PC-3 (cell line): Measurements from ENCODE around the gene ZNF808. TPM values are rescaled to one million over a fixed set of nuclear protein-coding genes. Genes with fewer than 3 reads are reported as not detected.
"Not testable (repeated sequence)": the region's sequence is repeated elsewhere in the genome, so short reads cannot be mapped to it uniquely, and the experiment has no call there.

Experiments
- ATAC-seq: fragments of 200-7000 bp; cut with Tn5 transposase; 2 replicates; pipeline ENCODE4 v1.9.1; 2020; ENCODE audit warnings: mild to moderate bottlenecking, moderate library complexity
- BruUV-seq: library from RNA; stranded (reverse); fragments of 400-500 nt; replicated peaks from 2 replicates; lab custom pipeline; 2021; lab: Mats Ljungman, UMichigan
- CTCF ChIA-PET: fragments of 300-600 bp; sonication (Branson Sonifier 250); formaldehyde crosslinking; loops from one replicate; lab custom pipeline; 2022; ENCODE audit warnings: antibody characterized with exemption; lab: Charles Lee
- POLR2A ChIA-PET: fragments of 300-600 bp; sonication (Branson Sonifier 250); formaldehyde crosslinking; loops from one replicate; lab custom pipeline; 2022; ENCODE audit warnings: antibody characterized with exemption; ENCODE audit not compliant: unreplicated experiment; lab: Charles Lee
- DNase-seq: peaks from one replicate; pipeline ENCODE4 v3.0.0-alpha.2; 2015
- H2AFZ ChIP-seq: fragments of 300-600 bp; sonication (generic); 2 replicates; pipeline ENCODE4 v1.6.0; 2016; ENCODE audit warnings: antibody characterized with exemption, low read length
- H3F3A ChIP-seq: fragments of 300-600 bp; sonication (generic); one replicate; pipeline ENCODE4 v1.6.0; 2017; ENCODE audit warnings: antibody characterized with exemption, low read length, control low read depth, mild to moderate bottlenecking; ENCODE audit not compliant: unreplicated experiment
- H3K27ac ChIP-seq: fragments of 300-600 bp; sonication (generic); 2 replicates; pipeline ENCODE4 v1.5.1; 2016; ENCODE audit warnings: mild to moderate bottlenecking, low read length
- H3K27me3 ChIP-seq: fragments of 300-600 bp; sonication (generic); 2 replicates; pipeline ENCODE4 v1.6.1; 2016; ENCODE audit warnings: low read length, mixed read lengths
- H3K36me3 ChIP-seq: fragments of 300-600 bp; sonication (generic); 2 replicates; pipeline ENCODE4 v1.6.1; 2016; ENCODE audit warnings: low read depth, mixed run types, low read length, mixed read lengths
- H3K4me1 ChIP-seq: fragments of 300-600 bp; sonication (generic); 2 replicates; pipeline ENCODE4 v1.5.1; 2016; ENCODE audit warnings: low read length; ENCODE audit not compliant: insufficient read depth
- H3K4me2 ChIP-seq: fragments of 300-600 bp; sonication (generic); 2 replicates; pipeline ENCODE4 v1.6.0; 2016; ENCODE audit warnings: low read length
- H3K4me3 ChIP-seq: fragments of 300-600 bp; sonication (generic); 2 replicates; pipeline ENCODE4 v1.5.1; 2016; ENCODE audit warnings: mild to moderate bottlenecking, low read length, mixed read lengths
- H3K79me2 ChIP-seq: fragments of 300-600 bp; sonication (generic); 2 replicates; pipeline ENCODE4 v1.6.1; 2017; ENCODE audit warnings: low read length, mixed read lengths
- H3K9ac ChIP-seq: fragments of 300-600 bp; sonication (generic); 2 replicates; pipeline ENCODE4 v1.6.0; 2016; ENCODE audit warnings: mild to moderate bottlenecking, low read length
- H3K9me2 ChIP-seq: fragments of 300-600 bp; sonication (generic); replicated peaks from 2 replicates; pipeline ENCODE4 v1.6.1; 2016; ENCODE audit warnings: mixed run types, low read length, mixed read lengths
- H3K9me3 ChIP-seq: fragments of 300-600 bp; sonication (generic); 2 replicates; pipeline ENCODE4 v1.6.1; 2016; ENCODE audit warnings: low read length, mixed read lengths
- H4K20me1 ChIP-seq: fragments of 300-600 bp; sonication (generic); 2 replicates; pipeline ENCODE4 v1.6.1; 2016; ENCODE audit warnings: low read length, mixed read lengths
- CTCF ChIP-seq: fragments of 300-600 bp; sonication (generic); conservative IDR thresholded peaks from 2 replicates; pipeline ENCODE4 v1.5.1; 2017; ENCODE audit warnings: antibody characterized with exemption, low read depth, mild to moderate bottlenecking, low read length
- EZH2 ChIP-seq: fragments of 300-600 bp; sonication (generic); IDR thresholded peaks from one replicate; pipeline ENCODE4 v1.6.1; 2017; ENCODE audit warnings: antibody characterized with exemption, mild to moderate bottlenecking, low read length; ENCODE audit not compliant: unreplicated experiment
- EZH2phosphoT487 ChIP-seq: fragments of 300-600 bp; sonication (generic); IDR thresholded peaks from 2 replicates; pipeline ENCODE4 v1.6.1; 2018; ENCODE audit warnings: mild to moderate bottlenecking, antibody characterized with exemption, low read length, borderline replicate concordance
- intact Hi-C: fragments of 100-400 bp; cut with micrococcal nuclease; formaldehyde crosslinking; loops from 2 replicates; pipeline ENCODE4 v1.9.0; 2023
- total RNA-seq: library from RNA; depleted of rRNA; stranded (reverse); fragments of >200 nt; gene quantifications from 2 replicates; pipeline ENCODE4 v1.2.3, GENCODE V29; 2014

ZNF808 gene
- total RNA-seq, 1 experiment from 2014 or later: 9.4 TPM

GRCh38 chr19:52554216-52554971 lies 26.9 kb downstream of the ZNF808 start:
- Histone ChIP-seq H3K9me2 (no peaks in the 10 kb centered on the region), H3K27ac (no peak overlapping the region), H3K4me1 (no peaks in the 10 kb centered on the region), H3K4me2 (no peak overlapping the region), H3K79me2 (no peaks in the 10 kb centered on the region), H3F3A (no peaks in the 10 kb centered on the region), H3K9me3 (peaks cover 64% of the 10 kb centered on the region), H4K20me1 (no peaks in the 10 kb centered on the region), H2AFZ (no peak overlapping the region), H3K9ac (no peak overlapping the region), H3K27me3 (no peaks in the 10 kb centered on the region), H3K4me3 (no peak overlapping the region; the same call in 1 of the 2 replicates), H3K36me3 (peaks cover 87% of the 10 kb centered on the region)
- no peak for DNase-seq
- ChIA-PET POLR2A (no interaction called here), CTCF (no interaction called here)
- no TSS peak for BruUV-seq
- no peak for TF ChIP-seq CTCF
- no peak for TF ChIP-seq EZH2
- TF ChIP-seq EZH2phosphoT487: no peak
- intact Hi-C loops: no loop called here
- ATAC-seq: no peak

- no peaks in the 10 kb centered on the region for H4K20me1 ChIP-seq
- intact Hi-C loops: no loop called here
- no peaks in the 10 kb centered on the region for H3K9me2 ChIP-seq
- no peaks in the 10 kb centered on the region for H3K27me3 ChIP-seq
- H3K36me3 ChIP-seq: peaks cover 82% of the 10 kb centered on the region
- ChIA-PET POLR2A (no interaction called here), CTCF (no interaction called here)
- no peak overlapping the region for H2AFZ ChIP-seq
- H3K79me2 ChIP-seq: no peaks in the 10 kb centered on the region
- H3K9ac ChIP-seq: no peak overlapping the region
- ATAC-seq: no peak
- BruUV-seq: no TSS peak
- no peak overlapping the region for H3K4me2 ChIP-seq
- no peaks in the 10 kb centered on the region for H3F3A ChIP-seq
- no peak overlapping the region for H3K27ac ChIP-seq
- TF ChIP-seq EZH2phosphoT487 (no peak), EZH2 (no peak), CTCF (no peak)
- H3K4me1 ChIP-seq: no peaks in the 10 kb centered on the region
- no peak overlapping the region for H3K4me3 ChIP-seq
- DNase-seq: no peak
- peaks cover 57% of the 10 kb centered on the region for H3K9me3 ChIP-seq
These were observed 29.9 kb downstream of the ZNF808 start for GRCh38 chr19:52557231-52557995.

- H3K4me3 ChIP-seq, H3K27me3 ChIP-seq, H3K9me2 ChIP-seq, H3K27ac ChIP-seq, BruUV-seq, intact Hi-C loops, H3F3A ChIP-seq, ATAC-seq, H3K4me1 ChIP-seq, H3K79me2 ChIP-seq, CTCF ChIA-PET, DNase-seq, POLR2A ChIA-PET, H4K20me1 ChIP-seq, H3K9ac ChIP-seq, H3K4me2 ChIP-seq, H2AFZ ChIP-seq: not testable (repeated sequence)
- Histone ChIP-seq H3K9me3 (peaks cover 56% of the 10 kb centered on the region), H3K36me3 (peaks cover 82% of the 10 kb centered on the region)
These were observed 31.4 kb downstream of the ZNF808 start for GRCh38 chr19:52558732-52559445.

- ATAC-seq, H3K4me1 ChIP-seq, H3K4me2 ChIP-seq, H3K27me3 ChIP-seq, CTCF ChIA-PET, POLR2A ChIA-PET, H3K9me2 ChIP-seq, H4K20me1 ChIP-seq, H2AFZ ChIP-seq, H3K79me2 ChIP-seq, intact Hi-C loops, DNase-seq, H3K27ac ChIP-seq, H3K4me3 ChIP-seq, H3K9ac ChIP-seq, BruUV-seq, H3F3A ChIP-seq: not testable (repeated sequence)
- Histone ChIP-seq H3K36me3 (peaks cover 70% of the 10 kb centered on the region), H3K9me3 (peaks cover 46% of the 10 kb centered on the region)
These were observed 34.1 kb downstream of the ZNF808 start for GRCh38 chr19:52561611-52562010.
